ENCODE data around the gene PLPP2.
"Not testable (repeated sequence)": the region's sequence is repeated elsewhere in the genome, so short reads cannot be mapped to it uniquely, and the experiment has no call there.

PLPP2 gene

GRCh38 chr19:256804-257203 lies 34.4 kb downstream of the PLPP2 start:
- not testable (repeated sequence) for DNase-seq

DNA sequence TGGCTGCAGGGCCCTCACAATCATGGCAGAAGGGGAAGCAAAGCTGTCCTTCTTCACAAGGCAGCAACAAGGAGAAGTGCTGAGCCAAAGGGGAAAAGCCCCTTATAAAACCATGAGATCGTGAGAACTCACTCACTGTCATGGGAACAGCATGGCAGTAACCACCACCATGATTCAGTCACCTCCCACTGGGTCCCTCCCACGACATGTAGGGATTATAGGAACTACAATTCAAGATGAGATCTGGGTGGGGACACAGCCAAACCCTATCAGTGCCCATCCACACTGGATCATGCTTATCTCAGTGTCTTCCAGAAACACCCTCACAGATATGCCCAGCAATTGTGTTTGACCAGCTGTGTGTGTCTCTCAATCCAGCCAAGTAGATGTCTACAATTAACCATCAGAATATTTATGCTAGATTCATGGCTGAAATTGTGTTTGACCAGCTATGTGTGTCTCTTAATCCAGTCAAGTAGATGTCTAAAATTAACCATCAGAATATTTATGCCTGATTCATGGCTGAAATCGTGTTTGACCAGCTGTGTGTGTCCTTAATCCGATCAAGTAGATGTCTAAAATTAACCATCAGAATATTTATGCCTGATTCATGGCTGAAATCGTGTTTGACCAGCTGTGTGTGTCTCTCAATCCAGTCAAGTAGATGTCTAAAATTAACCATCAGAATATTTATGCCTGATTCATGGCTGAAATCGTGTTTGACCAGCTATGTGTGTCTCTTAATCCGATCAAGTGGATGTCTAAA lies 38.6 kb downstream of the PLPP2 start:
- not testable (repeated sequence) for DNase-seq

DNA sequence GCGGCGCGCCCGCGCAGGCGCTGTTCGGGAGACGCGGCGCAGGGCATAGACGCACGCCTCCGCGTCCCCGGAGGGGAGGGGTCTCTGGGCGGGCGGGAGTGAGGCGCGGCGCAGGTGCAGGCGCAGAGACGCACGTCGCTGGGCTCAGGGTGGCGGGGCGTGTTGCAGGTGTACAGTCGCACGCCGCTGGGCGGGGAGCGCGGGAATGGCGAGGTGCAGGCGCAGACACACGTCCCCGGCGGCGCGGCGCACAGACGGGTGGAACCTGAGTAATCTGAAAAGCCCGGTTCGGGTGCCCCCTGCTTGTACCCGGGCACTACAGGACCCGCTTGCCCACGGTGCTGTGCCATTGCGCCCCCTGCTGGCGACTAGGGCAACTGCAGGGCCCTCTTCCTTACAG lies 44.7 kb downstream of the PLPP2 start:
- DNase-seq: no peak

DNA sequence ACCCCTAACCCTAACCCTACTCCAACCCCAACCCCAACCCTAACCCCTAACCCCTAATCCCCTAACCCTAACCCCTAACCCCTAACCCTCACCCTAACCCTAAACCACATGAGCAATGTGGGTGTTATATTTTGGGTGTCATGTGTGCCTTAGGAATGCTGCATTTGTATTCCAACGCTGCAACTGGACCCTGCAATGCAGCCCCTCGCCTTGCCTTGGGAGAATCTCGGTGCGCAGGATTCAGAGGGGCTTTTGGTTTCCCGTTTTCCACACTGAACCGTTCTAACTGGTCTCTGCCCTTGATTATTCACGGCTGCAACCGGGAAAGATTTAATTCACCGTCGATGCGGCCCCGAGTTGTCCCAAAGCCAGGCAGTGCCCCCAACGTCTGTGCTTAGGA lies 45.3 kb downstream of the PLPP2 start:
- DNase-seq: not testable (repeated sequence)

DNA sequence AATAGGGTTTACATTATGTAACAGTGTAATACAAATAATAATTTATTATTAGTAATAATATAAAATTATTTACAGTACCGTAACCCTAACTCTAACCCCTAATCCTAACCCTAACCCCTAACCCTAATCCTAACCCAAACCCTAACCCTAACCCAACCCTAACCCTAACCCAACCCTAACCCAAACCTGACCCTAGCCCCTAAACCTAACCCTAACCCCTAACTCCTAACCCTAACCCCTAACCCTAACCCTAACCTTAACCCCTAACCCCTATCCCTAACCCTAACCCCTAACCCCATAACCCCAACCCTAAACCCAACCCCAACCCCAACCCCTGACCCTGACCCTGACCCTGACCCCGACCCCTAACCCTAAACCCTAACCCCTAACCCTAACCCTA lies 45.7 kb downstream of the PLPP2 start:
- DNase-seq: no peak
